Tongue (tissue), 2 donors: ENCODE results near the gene GALNS. TPM values are rescaled to one million over a fixed set of nuclear protein-coding genes. Genes with fewer than 3 reads are reported as not detected.

Source experiments
- DNase-seq: peaks from one replicate; pipeline ENCODE4 v3.0.0-alpha.2; 2015
- total RNA-seq: library from RNA; depleted of rRNA; stranded (reverse); fragments of >200 nt; gene quantifications from one replicate; pipeline ENCODE4 v1.2.3, GENCODE V29; 2014

Gene GALNS
- total RNA-seq, 1 donor from 2014 or later = 18.4 TPM

DNA sequence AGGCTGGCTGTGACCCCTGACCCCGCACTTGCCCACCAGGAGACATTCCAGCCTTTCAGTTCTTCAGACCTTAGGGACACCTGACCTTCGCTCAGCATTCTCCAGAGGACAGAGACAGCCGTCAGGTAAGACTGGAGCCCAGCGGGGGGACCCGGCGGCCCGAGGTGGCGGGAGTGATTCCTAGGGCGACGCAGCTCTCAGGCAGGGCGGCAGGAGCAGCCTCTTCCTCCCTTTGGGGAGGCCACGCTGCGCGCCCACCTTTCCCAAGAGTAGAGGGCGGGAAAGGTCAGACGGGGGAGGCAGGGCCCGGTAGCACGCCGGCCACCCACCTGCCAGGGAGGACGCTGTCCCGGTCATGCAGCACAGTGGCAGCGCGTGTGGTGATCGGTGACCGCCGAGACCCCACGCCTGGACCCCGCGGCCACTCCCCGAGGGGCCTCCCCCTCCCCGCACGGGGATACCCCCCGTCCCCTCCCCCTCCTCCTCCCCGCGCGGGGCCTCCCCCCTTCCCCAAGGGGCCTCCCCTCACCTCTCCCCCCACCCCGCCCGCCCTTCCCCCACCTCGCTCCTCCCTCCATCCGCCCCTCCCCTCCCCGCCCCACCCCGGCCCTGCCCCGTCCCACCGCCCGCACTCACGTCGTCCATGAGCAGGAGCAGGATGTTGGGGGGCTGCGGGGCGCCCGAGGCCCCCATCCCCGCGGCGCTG lies 472 bp downstream of the GALNS start:
- no peak for DNase-seq

DNA sequence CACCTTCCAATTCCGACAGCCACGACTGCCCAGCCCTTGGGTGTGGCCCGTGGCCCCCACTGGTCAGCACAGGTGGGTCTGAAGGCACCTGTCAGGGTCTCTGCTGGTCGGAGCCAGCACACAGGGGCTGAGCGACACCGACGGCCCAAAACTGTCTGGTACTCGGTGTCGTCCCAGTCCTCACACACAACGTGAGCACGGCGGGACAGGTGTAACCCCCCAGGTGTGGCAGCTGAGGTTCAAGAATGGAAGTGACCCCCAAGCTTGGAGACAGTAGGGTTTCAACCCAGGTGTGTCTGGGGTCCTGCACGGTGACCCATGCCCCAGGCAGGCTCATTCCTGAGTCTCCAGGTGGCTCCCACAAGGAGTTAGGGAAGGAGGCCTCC lies 1.0 kb downstream of the GALNS start:
- no peak for DNase-seq

DNA sequence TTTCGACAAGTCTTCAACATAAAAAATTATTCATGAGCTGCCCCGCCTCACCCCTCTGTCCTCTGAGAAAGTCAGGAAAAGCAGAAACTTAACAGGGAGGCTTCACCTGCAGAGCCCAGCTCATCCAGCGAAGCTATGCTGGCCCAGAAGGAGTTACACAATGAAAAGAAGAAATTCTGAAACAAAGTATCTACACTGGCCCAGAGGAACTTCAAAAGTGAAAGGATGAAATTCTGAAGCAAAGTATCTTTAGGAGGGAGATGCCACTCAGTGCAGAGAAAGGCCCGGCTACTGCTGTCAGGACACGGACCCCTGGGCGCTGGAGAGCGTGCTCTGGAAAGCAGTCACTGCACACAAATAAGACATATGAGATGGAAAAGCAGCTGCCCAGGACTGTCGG lies 1.6 kb downstream of the GALNS start:
- DNase-seq = no peak

DNA sequence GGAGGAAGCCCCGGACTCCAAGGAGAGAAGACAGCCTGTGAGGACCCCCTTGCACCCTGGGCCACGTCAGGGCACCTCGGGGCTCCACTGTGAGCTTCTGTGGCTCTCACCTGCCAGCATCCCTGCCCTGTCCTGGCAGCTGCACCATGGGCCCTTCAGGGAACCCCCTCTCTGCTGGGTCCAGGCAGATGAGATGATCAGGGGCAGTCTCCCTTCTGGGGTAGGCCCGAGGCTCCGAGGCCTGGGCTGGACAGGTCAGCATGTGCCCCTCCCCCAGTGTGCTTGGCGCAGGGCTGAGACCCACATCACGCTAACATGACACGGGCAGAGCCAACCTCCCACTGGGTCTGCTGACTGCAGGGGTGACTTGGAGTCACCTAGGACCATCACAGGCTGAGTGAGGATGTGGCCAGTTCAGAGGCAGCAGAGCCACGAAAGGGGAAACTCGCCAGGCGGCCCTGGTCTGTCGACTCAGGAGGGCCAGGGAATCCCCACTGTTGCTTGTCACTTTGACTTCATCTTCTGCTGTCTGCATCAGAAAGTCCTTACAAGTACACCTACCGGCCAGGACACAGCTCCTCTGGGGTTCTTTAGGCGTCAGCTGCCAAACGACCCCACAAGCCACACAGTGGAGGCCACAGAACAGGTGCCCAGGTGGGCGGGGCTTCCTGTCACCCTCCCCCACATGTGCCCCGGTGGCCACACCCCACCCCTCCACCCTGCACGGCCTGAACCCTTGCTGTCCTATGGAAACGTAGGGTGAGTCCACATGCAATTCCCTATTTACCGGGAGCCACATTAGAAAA lies 2.2 kb downstream of the GALNS start:
- DNase-seq = no peak

DNA sequence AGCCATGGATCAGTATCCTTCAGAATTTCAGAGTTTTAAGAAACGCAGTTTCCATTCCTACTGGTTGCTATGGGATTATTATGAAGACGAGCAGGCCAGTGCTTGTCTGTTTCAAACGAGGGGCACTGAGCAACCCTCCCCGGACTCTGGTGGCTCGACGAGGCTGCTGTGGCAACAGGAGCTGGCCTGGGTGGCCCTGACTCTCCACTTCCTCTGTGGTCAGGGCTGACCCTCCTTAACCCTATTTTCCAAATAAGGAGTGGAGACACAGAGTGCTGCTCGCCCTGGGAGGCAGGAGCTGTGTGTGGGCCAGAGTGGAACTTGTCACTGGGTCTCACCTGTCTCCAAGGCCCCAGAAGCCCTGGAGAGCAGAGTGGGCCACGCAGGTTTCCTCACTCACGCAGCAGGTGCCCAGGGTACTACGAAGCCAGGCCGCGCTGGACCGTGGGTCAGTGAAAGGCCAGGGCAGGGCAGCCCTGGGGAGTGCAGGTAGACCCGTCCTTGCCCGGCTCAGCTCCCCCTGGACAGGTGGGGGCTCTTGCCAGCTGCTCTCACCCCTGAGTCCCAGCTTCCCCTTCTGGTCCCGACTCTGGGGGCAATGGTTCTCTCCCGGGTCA lies 3.3 kb downstream of the GALNS start:
- DNase-seq = no peak

DNA sequence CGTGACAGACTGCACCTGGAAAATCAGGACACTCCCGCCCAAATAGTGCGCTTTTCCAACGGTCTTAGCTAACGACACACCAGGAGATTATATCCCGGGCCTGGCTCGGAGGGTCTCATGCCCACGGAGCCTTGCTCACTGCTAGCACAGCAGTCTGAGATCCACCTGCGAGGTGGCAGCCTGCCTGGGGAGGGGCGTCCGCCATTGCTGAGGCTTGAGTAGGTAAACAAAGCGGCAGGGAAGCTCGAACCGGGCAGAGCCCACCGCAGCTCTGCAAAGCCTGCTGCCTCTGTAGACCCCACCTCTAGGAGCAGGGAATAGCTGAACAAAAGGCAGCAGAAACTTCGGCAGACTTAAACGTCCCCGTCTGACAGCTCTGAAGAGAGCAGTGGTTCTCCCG lies 5.1 kb downstream of the GALNS start:
- no peak for DNase-seq

DNA sequence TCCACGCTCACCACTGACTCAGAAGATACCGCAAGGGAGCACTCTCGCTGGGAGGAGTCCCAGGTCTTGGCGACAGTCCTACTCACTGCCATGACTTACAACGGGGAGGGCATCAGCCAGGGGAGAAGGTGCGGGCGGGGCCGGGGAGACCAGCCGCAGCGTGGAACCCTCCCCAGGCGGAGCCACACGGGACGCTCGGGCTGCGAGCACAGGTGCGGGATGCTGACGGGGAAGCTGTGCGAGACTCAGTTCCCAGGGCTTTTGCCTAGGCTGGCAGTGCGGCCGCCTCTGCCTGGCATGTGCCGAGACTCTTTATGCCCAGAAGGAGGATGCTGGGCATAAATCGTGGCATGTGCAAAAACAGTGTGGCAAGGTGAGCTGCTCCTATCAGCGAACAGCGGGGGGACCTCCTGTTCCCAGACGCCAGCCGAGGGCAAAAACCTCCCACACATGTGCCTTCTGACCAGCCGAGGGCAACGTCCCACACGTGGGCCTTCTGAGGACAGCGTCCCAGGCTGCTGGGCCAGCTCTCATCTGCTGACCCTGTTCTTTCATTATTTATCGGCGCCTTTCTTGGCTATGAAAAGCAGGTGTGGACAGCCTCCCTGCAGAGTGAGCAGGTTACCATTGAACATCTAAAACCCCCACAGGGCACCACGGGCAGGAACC lies 6.1 kb downstream of the GALNS start:
- no peak for DNase-seq

DNA sequence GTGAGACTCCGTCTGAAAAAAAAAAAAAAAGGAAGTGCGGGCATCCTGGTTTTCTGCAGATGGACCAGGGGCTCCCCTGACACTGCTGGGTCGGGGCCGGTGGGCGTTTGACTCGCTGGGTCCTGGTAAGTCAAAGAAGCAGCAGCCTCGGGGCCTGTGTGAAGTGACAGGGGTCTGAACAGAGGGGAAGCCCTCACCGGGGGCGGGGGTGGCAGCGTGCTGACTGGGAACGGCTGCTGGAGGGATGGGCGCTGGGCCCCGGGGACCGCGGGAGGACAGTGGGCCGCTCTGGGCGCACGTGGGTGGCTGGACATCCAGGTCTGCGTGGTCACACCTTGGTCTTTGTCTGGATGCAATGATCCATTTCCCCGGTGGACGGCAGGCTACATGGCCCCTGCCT lies 8.2 kb downstream of the GALNS start:
- DNase-seq = no peak

DNA sequence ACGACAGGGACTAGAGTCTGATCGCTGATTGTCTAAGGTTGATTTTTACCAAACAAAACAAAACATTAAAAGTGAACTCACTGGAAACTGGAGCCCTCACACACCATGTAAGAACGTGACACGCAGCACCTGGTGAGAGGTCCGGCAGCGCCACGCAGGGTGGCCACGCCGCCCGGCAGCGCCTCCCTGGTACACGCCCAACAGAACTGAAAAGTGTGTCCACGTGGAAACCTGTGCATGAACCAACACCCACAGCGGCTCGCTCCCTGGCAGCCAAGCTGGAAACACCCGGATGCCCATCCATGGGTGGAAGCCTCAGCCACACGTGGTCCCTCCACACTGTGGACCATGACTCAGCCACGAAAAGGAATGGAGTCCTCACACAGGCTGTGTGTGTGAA lies 9.1 kb downstream of the GALNS start:
- no peak for DNase-seq

DNA sequence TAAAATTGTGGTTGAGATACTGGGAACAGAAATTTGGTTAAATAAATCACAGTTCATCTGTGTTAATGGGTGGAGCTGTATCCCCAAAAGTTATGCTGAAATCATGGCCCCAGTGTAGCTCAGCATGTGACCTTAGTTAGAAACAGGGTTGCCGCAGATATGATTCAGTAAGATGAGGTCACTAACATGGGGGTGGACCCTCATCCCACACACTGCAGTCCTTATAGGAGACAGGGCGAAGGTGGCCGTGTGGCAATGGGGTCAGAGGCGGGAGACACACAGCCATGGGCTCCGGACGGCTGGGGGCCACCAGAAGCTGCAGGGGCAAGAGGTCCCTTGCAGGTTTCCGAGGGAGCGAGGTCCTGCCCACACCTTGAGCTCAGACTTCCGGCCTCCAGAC lies 10.7 kb downstream of the GALNS start:
- no peak for DNase-seq

DNA sequence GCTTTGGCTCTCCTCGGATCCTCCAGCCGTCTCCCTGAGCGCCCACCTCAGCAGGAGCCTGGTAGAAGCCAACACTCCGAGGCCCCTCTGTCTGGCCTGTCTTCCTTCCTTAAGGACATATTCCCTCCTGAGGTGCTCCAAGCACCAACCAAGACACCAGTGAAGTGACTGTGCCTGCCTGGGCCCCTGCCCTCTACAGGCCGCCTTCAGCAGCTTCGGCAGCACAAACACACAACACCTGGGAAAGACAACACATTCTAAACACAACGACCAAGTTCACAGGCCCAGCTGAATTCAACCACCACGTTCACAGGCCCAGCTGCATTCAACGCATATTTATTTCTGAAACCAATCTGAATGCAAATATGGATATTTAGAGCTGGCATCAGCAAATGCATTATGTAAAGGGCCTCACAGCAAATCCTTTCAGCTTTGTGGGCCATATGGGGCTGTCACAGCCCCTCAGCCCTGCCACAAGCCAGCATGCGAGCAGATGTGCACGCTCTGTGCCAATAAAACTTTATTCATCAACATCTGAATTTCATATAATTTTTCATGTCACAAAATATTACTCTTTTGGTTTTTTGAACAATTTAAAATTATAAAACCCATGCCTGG lies 12.2 kb downstream of the GALNS start:
- DNase-seq = no peak

DNA sequence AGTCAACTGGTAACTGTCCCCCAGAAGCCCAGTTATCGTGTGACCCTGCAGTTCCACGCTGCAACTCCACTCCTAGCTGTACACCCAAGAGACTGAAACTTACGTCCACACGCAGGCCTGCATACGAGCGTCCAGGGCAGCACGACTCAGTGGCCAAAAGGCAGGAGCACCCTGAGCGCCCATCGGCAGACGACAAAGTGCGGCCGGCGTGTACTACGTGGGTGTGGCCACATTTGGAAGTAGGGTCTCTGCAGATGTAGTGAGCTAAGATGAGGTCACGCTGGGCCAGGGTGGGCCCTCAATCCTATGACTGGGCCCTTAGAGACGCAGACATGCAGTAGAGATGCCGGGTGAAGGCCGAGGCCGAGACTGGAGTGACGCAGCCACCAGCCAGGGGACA lies 13.5 kb downstream of the GALNS start:
- DNase-seq = no peak

DNA sequence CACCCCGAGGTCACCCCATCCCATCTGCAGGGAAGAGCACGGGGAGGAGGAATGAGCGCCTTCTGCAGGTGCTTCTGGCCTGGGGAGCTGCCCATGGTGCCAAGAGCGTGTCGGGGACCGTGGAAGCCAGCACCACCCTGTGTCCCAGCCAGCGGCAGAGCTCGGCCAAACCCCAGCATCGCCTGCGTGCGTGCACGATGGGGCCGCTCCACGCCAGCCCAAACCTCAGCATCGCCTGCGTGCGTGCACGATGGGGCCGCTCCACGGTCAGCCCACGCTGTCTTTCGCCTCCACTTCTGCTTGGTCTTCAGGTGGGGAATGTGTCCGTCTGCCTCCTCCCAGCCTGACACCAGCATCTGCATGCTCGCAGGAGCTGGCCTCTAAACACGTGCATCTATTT lies 13.9 kb downstream of the GALNS start:
- no peak for DNase-seq

DNA sequence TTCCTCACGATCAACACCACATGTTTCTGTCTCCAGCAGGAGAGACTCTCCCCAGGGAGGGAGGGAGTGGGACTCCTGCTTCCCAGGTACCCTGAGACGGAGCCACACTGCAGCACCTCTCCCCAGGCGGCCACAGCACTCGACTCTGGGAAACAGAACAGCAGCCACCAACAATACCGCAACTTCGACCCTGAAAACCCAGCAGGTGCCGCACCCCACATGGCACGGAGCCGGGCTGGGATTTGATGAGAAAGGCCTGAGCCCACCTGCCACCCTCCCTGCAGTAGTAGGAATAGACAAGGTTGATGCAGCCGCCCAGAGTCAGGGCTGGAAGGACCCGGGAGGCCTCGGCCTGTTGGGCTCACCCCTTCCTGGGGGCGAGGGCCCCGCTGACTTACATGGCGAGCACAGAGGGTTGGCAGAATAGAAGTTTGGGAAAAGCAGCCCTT lies 14.4 kb downstream of the GALNS start:
- no peak for DNase-seq

DNA sequence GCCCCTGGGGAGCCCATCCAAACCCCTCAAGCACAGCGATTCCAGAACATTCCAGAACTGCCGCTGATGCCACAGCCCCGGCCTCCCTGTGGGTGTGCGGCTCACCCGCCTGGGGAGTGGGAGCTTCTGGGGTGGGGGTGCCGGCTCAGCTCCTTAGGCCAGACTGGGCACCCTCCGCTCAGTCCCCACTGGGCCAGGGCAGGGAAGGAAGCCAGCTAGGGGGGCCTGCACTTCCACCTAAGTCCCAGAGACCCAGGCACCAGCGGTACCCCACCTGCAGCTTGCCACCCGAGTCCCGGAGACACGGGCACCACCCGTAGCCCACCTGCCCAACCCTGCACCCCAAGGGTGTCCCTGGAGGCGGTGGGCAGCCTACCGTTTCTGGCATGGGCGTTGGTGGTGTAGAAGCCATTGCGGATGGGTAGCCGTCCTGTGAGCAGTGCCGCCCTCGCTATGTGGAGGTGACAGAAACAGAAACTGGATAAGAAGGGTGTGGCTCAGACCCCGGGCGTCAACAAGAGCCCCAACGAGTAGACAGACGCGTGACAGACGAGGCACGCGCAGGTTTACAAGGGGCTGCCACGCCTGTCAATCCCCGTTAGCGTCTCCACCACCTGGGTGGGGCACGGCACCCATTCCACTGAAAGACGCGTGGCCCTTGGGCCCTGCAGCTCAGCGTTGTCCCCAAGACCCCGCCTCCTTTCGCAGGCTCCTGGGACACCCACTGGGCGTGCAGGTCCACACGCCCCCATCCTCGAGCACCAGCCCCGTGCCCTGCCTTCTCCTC lies 15.0 kb downstream of the GALNS start:
- DNase-seq = no peak

DNA sequence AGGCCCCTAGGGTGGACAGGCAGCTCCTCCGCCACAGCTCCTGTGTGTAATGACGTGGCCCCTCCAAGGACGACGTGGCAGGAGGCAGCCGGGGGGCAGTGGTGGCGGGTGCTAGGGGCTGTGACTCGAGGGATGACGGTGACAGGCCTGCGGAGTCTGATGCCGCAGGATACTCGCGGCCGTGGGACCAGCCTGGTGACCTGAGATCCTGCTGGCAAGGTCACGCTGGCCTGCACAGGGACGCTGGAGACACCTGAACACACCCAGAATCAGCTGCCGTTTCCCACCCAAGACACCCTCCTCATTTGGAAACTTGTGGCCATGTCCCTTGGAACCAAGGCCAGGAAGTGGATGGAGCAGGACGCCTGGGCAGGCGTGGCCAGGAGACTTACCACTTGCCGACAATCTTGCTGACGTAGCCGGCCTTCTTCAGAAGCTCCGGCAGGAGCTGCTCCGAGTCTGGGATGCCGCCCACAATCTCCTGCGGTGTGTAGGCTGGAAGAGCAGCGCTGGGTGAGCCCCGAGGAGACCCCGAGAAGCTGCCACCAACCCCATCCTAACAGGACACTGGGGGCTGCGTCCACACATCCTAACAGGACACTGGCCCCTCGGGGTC lies 16.0 kb downstream of the GALNS start:
- no peak for DNase-seq

DNA sequence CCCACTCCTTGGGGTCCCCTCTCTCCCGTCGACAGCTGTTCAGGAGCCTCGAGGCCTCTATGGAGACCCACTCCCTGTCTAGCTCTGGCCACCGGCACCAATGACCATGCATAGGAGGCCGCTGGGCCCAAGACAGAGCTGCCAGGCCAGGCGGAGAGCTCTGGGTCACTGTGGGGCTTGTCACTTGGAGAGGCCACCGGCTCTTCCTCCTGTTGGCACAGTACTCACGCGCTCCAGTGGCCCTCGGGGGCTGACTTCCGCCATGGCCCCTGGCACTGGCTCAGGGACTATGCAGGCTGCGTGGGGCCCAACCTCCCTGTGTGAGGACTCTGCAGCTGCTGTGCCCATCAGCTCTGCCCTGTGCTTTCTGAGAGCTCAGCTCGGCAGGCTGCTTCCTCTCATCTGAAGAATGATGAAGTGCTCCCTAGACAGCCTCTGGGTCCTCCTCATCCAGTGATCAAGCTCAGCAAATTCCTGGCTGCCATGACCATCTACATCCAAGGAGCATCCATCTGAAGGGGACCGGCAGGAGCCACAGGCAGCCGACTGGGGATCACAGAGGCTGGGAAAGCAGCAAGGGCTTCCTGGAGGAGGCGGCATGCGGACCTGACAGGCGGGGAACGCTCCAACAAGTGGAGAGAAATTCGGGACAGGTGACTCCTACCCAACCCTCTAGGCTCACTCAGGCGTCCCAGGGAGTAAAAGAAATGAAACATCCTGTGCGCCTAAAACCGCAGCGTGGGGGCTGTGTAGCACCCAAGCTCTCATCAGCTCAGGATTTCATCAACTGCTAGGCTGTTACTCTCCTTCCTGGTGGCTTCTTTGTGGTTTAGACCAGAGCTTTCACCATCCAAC lies 16.8 kb downstream of the GALNS start:
- DNase-seq = no peak

DNA sequence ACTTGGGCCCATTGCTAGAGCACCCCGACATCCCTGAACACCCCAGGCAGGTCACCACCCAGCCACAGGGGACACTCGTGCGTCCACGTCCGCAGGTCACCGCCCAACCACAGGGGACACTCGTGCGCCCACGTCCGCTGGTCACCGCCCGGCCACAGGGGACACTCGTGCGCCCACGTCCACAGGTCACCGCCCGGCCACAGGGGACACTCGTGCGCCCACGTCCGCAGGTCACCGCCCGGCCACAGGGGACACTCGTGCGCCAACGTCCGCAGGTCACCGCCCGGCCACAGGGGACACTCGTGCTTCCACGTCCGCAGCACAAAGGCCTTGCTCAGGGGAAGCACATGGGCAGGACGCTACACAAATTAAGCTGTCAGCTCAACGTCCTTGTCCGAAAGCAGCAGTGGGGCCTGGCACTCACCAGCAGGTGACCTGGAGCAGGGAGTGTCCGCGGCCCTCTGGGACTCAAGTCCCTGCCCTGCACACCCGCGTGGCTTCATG lies 17.7 kb downstream of the GALNS start:
- no peak for DNase-seq

DNA sequence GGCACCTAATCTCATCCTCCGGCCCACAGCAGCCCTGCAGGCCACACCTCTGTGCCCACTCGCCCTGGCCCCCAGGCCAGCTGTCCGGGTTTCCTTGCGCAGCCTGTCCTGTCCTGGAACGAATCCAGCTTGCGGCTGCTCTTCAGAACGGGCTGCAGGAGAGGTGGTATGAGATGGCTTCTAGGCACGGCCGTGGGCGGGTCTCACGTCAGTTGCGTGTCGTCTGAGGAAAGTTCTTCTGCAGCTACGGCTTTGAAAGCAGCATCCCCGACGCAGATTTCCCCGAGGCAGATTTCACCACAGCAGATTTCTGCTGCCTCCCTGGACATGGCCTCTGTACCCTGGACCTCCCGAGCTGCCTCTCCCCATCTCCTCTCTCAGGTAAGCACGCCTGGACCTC lies 18.2 kb downstream of the GALNS start:
- no peak for DNase-seq

DNA sequence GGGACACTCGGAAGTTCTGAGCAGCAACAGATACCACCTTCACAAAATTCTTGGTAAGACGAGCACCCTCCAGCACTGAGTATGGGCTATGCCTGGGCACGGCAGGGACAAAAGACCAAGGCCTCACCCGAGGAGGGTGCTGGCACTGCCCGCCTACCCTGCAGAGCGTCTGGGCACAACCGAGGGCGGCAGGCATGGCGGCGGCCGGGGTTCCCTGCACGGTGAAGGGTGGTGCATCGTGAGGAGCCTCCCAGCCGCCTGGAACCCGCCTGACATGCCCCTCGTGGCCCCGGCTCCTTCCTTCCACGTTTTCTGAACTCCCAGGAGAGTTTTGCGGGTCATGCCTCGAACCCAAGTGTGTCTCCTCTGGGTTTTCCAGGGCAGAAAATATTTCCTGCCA lies 18.9 kb downstream of the GALNS start:
- DNase-seq = no peak
